GM23248 (cell line): ENCODE results near the gene NRDC. TPM values are rescaled to one million over a fixed set of nuclear protein-coding genes. Genes with fewer than 3 reads are reported as not detected.
"Not testable (repeated sequence)": the region's sequence is repeated elsewhere in the genome, so short reads cannot be mapped to it uniquely, and the experiment has no call there.

Experiments
- DNase-seq: peaks from one replicate; pipeline ENCODE4 v3.0.0-alpha.2; 2015
- H2AFZ ChIP-seq: fragments of 200-600 bp; sonication (generic); 2 replicates; pipeline ENCODE4 v1.6.1; 2016; ENCODE audit warnings: antibody characterized with exemption
- H3F3A ChIP-seq: fragments of 200-600 bp; sonication (generic); 2 replicates; pipeline ENCODE4 v1.6.1; 2016; ENCODE audit warnings: mild to moderate bottlenecking, antibody characterized with exemption, mixed run types; ENCODE audit not compliant: insufficient read depth
- H3K27ac ChIP-seq: fragments of 200-600 bp; sonication (generic); 2 replicates; pipeline ENCODE4 v1.5.1; 2016; ENCODE audit warnings: mild to moderate bottlenecking
- H3K27me3 ChIP-seq: fragments of 200-600 bp; sonication (generic); replicated peaks from 2 replicates; pipeline ENCODE4 v1.6.1; 2016; ENCODE audit warnings: mild to moderate bottlenecking; ENCODE audit not compliant: insufficient read depth
- H3K36me3 ChIP-seq: fragments of 200-600 bp; sonication (generic); 2 replicates; pipeline ENCODE4 v1.6.1; 2016; ENCODE audit warnings: low read depth, mild to moderate bottlenecking
- H3K4me1 ChIP-seq: fragments of 200-600 bp; sonication (generic); 2 replicates; pipeline ENCODE4 v1.6.1; 2016; ENCODE audit warnings: mild to moderate bottlenecking; ENCODE audit not compliant: insufficient read depth
- H3K4me2 ChIP-seq: fragments of 200-600 bp; sonication (generic); one replicate; pipeline ENCODE4 v1.6.1; 2016; ENCODE audit warnings: mild to moderate bottlenecking; ENCODE audit not compliant: unreplicated experiment
- H3K4me3 ChIP-seq: fragments of 200-600 bp; sonication (generic); 2 replicates; pipeline ENCODE4 v1.5.1; 2016; ENCODE audit warnings: mild to moderate bottlenecking
- H3K79me2 ChIP-seq: fragments of 200-600 bp; sonication (generic); 2 replicates; pipeline ENCODE4 v1.6.1; 2016; ENCODE audit warnings: mild to moderate bottlenecking; ENCODE audit not compliant: insufficient read depth
- H3K9ac ChIP-seq: fragments of 200-600 bp; sonication (generic); 2 replicates; pipeline ENCODE4 v1.6.1; 2016; ENCODE audit warnings: mild to moderate bottlenecking
- H3K9me2 ChIP-seq: fragments of 200-600 bp; sonication (generic); 2 replicates; pipeline ENCODE4 v1.6.1; 2016; ENCODE audit warnings: mixed run types, mild to moderate bottlenecking, moderate library complexity; ENCODE audit not compliant: insufficient read depth
- H3K9me3 ChIP-seq: fragments of 200-600 bp; sonication (generic); one replicate; pipeline ENCODE4 v1.6.1; 2017; ENCODE audit warnings: low read depth
- H4K20me1 ChIP-seq: fragments of 200-600 bp; sonication (generic); 2 replicates; pipeline ENCODE4 v1.6.0; 2016; ENCODE audit not compliant: insufficient read depth
- EZH2 ChIP-seq: fragments of 200-600 bp; sonication (generic); IDR thresholded peaks from 2 replicates; pipeline ENCODE4 v1.6.1; 2018; ENCODE audit warnings: antibody characterized with exemption, mild to moderate bottlenecking; ENCODE audit not compliant: insufficient read depth, poor library complexity, severe bottlenecking
- EZH2phosphoT487 ChIP-seq: fragments of 200-600 bp; sonication (generic); IDR thresholded peaks from 2 replicates; pipeline ENCODE4 v1.6.1; 2018; ENCODE audit warnings: antibody characterized with exemption, moderate library complexity, mild to moderate bottlenecking, low read depth; ENCODE audit not compliant: insufficient read depth
- WGBS, 2 experiments: methylation state at CpG; one replicate each; pipeline ENCODE4 v1.1.6; 2015 to 2017; ENCODE audit warnings: low lambda C conversion rate in 2 of 2, low coverage in 1 of 2; ENCODE audit errors: missing lambda C conversion rate in 2 of 2; 5-methylcytosine and 5-hydroxymethylcytosine counted together
- in situ Hi-C: fragments of 300-500 bp; cut with MboI; formaldehyde crosslinking; loops from 2 replicates; pipeline ENCODE4 v1.15.0; 2020
- polyA plus RNA-seq: library from polyadenylated mRNA; unstranded; fragments of >200 nt; fragmentation: Nextera tagmentation; extraction: Ambion mirVana; gene quantifications from 2 replicates; pipeline ENCODE4 v1.2.1, GENCODE V29; 2016
- total RNA-seq: library from RNA; depleted of rRNA; stranded (reverse); fragments of >200 nt; shearing (Covaris generic); gene quantifications from 2 replicates; pipeline ENCODE4 v1.2.3, GENCODE V29; 2014

Gene NRDC
- total and polyA plus RNA-seq, 2 experiments from 2014 or later: 55.2 to 129 TPM

- Histone ChIP-seq H3K9me2 (no peaks in the 10 kb centered on the region), H2AFZ (no peak overlapping the region), H3K9me3 (no peaks in the 10 kb centered on the region), H3F3A (peaks cover 35% of the 10 kb centered on the region), H3K4me1 (peaks cover 42% of the 10 kb centered on the region), H3K27me3 (no peaks in the 10 kb centered on the region), H3K79me2 (no peaks in the 10 kb centered on the region), H3K4me3 (no peak overlapping the region), H3K4me2 (no peak overlapping the region), H4K20me1 (no peaks in the 10 kb centered on the region), H3K9ac (no peak overlapping the region), H3K27ac (no peak overlapping the region), H3K36me3 (no peaks in the 10 kb centered on the region)
- WGBS, 2 experiments: 95 to 96% methylated on average over 4 of the region's 4 CpGs
- peak; percentile 18 for DNase-seq
- in situ Hi-C loops: no loop called here
- TF ChIP-seq EZH2: no peak
- no peak for TF ChIP-seq EZH2phosphoT487
Measured at GRCh38 chr1:51901151-51901550, 22.6 kb upstream of the NRDC start.

GRCh38 chr1:51899022-51899421, 20.5 kb upstream of the NRDC start:
- no peaks in the 10 kb centered on the region for H4K20me1 ChIP-seq
- in situ Hi-C loops: no loop called here
- H3K27ac ChIP-seq: peak overlapping the region; percentile 94
- TF ChIP-seq EZH2phosphoT487: no peak
- no peak for TF ChIP-seq EZH2
- H2AFZ ChIP-seq: peak overlapping the region; percentile 37
- H3K4me1 ChIP-seq: peaks cover 38% of the 10 kb centered on the region
- no peaks in the 10 kb centered on the region for H3K79me2 ChIP-seq
- H3K9ac ChIP-seq: no peak overlapping the region
- no peak overlapping the region for H3K4me3 ChIP-seq
- no peaks in the 10 kb centered on the region for H3K9me3 ChIP-seq
- 83% methylated on average over 10 of the region's 10 CpGs for WGBS, 2 experiments
- peak overlapping the region; percentile 85 for H3K4me2 ChIP-seq
- no peaks in the 10 kb centered on the region for H3K9me2 ChIP-seq
- DNase-seq: no peak
- peaks cover 32% of the 10 kb centered on the region for H3F3A ChIP-seq
- H3K27me3 ChIP-seq: no peaks in the 10 kb centered on the region
- H3K36me3 ChIP-seq: no peaks in the 10 kb centered on the region

GRCh38 chr1:51898090-51898734, 19.7 kb upstream of the NRDC start:
- in situ Hi-C loops: no loop called here
- peak overlapping the region; percentile 37 for H2AFZ ChIP-seq

GRCh38 chr1:51897699-51898031, 19.1 kb upstream of the NRDC start:
- Histone ChIP-seq H3K9me3 (no peaks in the 10 kb centered on the region), H3K79me2 (no peaks in the 10 kb centered on the region), H3K4me2 (peak overlapping the region; percentile 85), H3F3A (peaks cover 32% of the 10 kb centered on the region), H2AFZ (no peak overlapping the region), H3K36me3 (no peaks in the 10 kb centered on the region), H3K27ac (peak overlapping the region; percentile 94), H4K20me1 (no peaks in the 10 kb centered on the region), H3K4me3 (peak overlapping the region; percentile 55), H3K4me1 (peaks cover 38% of the 10 kb centered on the region), H3K9ac (peak overlapping the region; percentile 72), H3K9me2 (no peaks in the 10 kb centered on the region), H3K27me3 (no peaks in the 10 kb centered on the region)
- TF ChIP-seq EZH2phosphoT487 (no peak), EZH2 (no peak)
- in situ Hi-C loops: no loop called here
- peak; percentile 93 for DNase-seq

More at GRCh38 chr1:51898090-51898734, 19.7 kb upstream of the NRDC start:
- Histone ChIP-seq H3K27me3 (no peaks in the 10 kb centered on the region), H4K20me1 (no peaks in the 10 kb centered on the region), H3K79me2 (no peaks in the 10 kb centered on the region), H3K4me1 (peaks cover 38% of the 10 kb centered on the region), H3K27ac (peak overlapping the region; percentile 94), H3K9ac (peak overlapping the region; percentile 72), H3K36me3 (no peaks in the 10 kb centered on the region), H3K9me3 (no peaks in the 10 kb centered on the region), H3K9me2 (no peaks in the 10 kb centered on the region), H3F3A (peaks cover 32% of the 10 kb centered on the region), H3K4me2 (peak overlapping the region; percentile 85), H3K4me3 (peak overlapping the region; percentile 55)
- WGBS, 2 experiments: 0 to 1% methylated on average over 6 of the region's 6 CpGs
- TF ChIP-seq EZH2phosphoT487 (no peak), EZH2 (no peak)
- DNase-seq: peak; percentile 88

- H2AFZ ChIP-seq, H4K20me1 ChIP-seq, in situ Hi-C loops, H3K79me2 ChIP-seq, H3K27me3 ChIP-seq, H3K36me3 ChIP-seq, DNase-seq, H3K4me2 ChIP-seq, H3K9ac ChIP-seq, H3K9me2 ChIP-seq, H3K4me3 ChIP-seq, H3K27ac ChIP-seq, H3K9me3 ChIP-seq: not testable (repeated sequence)
- Histone ChIP-seq H3K4me1 (peaks cover 35% of the 10 kb centered on the region), H3F3A (peaks cover 32% of the 10 kb centered on the region)
- 60 to 64% methylated on average over 2 of the region's 2 CpGs for WGBS, 2 experiments
Measured at GRCh38 chr1:51894748-51895147, 16.2 kb upstream of the NRDC start.
